ENCODE data around the gene UBE3D. TPM values are rescaled to one million over a fixed set of nuclear protein-coding genes. Genes with fewer than 3 reads are reported as not detected.

UBE3D gene
- total RNA-seq, 2 donors from 2014 or later, result 16.2 to 18.0 TPM

DNA sequence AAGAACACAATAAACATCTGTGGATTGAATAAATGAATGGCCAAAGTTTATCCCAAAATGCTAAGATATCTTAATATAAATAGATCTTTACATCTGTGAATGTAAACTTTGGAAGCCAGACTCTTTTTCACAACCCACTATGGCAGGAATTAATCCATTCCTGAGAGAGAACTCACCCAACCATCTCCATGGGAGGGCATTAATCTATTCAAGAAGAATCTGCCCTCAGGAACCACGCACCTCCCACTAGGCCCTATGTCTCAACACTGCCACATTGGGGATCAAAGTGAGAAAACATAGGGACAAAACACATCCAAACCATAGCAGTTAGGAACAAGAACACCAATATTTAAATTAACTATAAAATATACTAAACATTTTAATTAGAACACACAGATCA is 3.4 kb downstream of the UBE3D start:
- H3K4me1 ChIP-seq (ENCODE audit: control insufficient read depth, insufficient read depth, low read length), result no peaks in the 10 kb centered on the region
- H3K9me3 ChIP-seq (ENCODE audit: control insufficient read depth, low read length), result no peaks in the 10 kb centered on the region
- H3K36me3 ChIP-seq (ENCODE audit: control insufficient read depth, insufficient read depth, low read length), result peaks cover 4% of the 10 kb centered on the region
- no peaks in the 10 kb centered on the region for H3K27me3 ChIP-seq (ENCODE audit: control insufficient read depth, insufficient read depth, low read length, poor library complexity, severe bottlenecking)
- no peaks in the 10 kb centered on the region for H3K9me3 Mint-ChIP-seq
- H3K4me1 Mint-ChIP-seq, result peaks cover 21% of the 10 kb centered on the region
- H3K27ac Mint-ChIP-seq, result no peak overlapping the region
- H3K9ac ChIP-seq (ENCODE audit: extremely low read depth, low read length, poor library complexity, severe bottlenecking), result no peak overlapping the region
- no peak for DNase-seq
- WGBS, 2 experiments (ENCODE audit: insufficient coverage in 1 of 2, insufficient read length in 1 of 2), result 80% methylated on average over 1 of the region's 1 CpG; no CpG with 5 or more reads in 1 of the 2 experiments
- H3K4me3 Mint-ChIP-seq, result no peak overlapping the region
- H3K36me3 Mint-ChIP-seq (ENCODE audit: low read depth), result peaks cover 23% of the 10 kb centered on the region
- TF ChIP-seq, protein P1, sequence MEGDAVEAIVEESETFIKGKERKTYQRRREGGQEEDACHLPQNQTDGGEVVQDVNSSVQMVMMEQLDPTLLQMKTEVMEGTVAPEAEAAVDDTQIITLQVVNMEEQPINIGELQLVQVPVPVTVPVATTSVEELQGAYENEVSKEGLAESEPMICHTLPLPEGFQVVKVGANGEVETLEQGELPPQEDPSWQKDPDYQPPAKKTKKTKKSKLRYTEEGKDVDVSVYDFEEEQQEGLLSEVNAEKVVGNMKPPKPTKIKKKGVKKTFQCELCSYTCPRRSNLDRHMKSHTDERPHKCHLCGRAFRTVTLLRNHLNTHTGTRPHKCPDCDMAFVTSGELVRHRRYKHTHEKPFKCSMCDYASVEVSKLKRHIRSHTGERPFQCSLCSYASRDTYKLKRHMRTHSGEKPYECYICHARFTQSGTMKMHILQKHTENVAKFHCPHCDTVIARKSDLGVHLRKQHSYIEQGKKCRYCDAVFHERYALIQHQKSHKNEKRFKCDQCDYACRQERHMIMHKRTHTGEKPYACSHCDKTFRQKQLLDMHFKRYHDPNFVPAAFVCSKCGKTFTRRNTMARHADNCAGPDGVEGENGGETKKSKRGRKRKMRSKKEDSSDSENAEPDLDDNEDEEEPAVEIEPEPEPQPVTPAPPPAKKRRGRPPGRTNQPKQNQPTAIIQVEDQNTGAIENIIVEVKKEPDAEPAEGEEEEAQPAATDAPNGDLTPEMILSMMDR (conservative IDR thresholded peaks at IDR 0.05), result no peak
- no peaks in the 10 kb centered on the region for H3K27me3 Mint-ChIP-seq (ENCODE audit: insufficient read depth)
- no peak overlapping the region for H3K27ac ChIP-seq (ENCODE audit: low read depth, low read length)
- H3K4me3 ChIP-seq (ENCODE audit: low read length), result no peak overlapping the region

DNA sequence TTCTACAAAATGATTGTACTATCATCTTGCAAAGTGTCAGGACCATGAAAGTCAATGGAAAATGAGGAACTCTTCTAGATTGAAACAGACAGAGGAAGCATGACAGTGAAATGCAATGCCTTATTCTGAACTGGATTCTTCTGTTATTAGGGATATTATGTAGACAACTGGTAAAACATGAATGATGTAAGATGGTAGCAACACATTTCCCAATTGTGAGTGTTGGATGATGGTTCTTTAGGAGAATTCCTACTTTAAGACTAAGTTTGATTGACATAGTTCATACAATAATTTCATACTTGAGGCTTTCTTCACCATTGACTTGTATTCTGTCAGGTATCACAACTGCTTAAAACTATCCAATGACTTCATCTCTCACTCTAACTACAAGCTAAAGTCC is 4.5 kb downstream of the UBE3D start:
- no peaks in the 10 kb centered on the region for H3K4me1 ChIP-seq (ENCODE audit: control insufficient read depth, insufficient read depth, low read length)
- no peaks in the 10 kb centered on the region for H3K27me3 ChIP-seq (ENCODE audit: control insufficient read depth, insufficient read depth, low read length, poor library complexity, severe bottlenecking)
- H3K4me3 ChIP-seq (ENCODE audit: low read length), result no peak overlapping the region
- DNase-seq, result no peak
- Mint-ChIP-seq H3K27me3 (ENCODE audit: insufficient read depth) (no peaks in the 10 kb centered on the region), H3K27ac (no peak overlapping the region), H3K36me3 (ENCODE audit: low read depth) (peaks cover 30% of the 10 kb centered on the region), H3K4me3 (no peak overlapping the region), H3K4me1 (peaks cover 20% of the 10 kb centered on the region), H3K9me3 (no peaks in the 10 kb centered on the region)
- no peak overlapping the region for H3K9ac ChIP-seq (ENCODE audit: extremely low read depth, low read length, poor library complexity, severe bottlenecking)
- H3K36me3 ChIP-seq (ENCODE audit: control insufficient read depth, insufficient read depth, low read length), result peaks cover 13% of the 10 kb centered on the region
- TF ChIP-seq, protein P1 (conservative IDR thresholded peaks at IDR 0.05), result no peak
- no peaks in the 10 kb centered on the region for H3K9me3 ChIP-seq (ENCODE audit: control insufficient read depth, low read length)
- no peak overlapping the region for H3K27ac ChIP-seq (ENCODE audit: low read depth, low read length)

DNA sequence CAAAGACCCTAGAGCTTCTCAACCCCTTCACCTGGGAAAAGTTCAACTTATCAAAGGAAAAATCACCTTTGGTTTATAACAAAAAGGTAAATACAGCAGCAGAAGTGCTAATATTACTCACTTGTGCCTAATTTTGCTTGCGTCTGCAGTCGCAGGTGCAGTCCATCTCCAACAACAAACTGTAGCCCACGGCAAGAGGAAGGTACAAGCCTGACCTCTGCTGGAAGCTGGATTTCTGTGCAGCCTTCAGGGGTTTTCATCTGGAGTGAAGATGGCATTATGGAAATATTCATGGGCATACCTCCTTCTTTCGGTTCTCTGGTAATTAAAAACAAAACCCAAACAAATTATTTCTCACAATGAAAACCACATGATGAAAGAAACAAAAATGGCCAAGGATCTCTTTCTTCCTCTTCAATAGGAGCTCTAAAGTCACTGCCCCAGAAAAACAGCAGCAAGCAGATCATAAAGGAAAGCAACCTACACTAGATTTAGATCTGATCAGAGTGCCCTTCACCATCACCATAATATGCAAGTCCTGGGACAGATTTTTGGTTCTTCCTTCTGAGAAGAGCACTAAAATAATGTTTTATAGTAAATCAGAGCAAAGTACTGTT is 7.8 kb downstream of the UBE3D start:
- no peak overlapping the region for H3K4me3 Mint-ChIP-seq
- Histone ChIP-seq H3K9me3 (ENCODE audit: control insufficient read depth, low read length) (no peaks in the 10 kb centered on the region), H3K9ac (ENCODE audit: extremely low read depth, low read length, poor library complexity, severe bottlenecking) (no peak overlapping the region), H3K4me1 (ENCODE audit: control insufficient read depth, insufficient read depth, low read length) (no peaks in the 10 kb centered on the region), H3K36me3 (ENCODE audit: control insufficient read depth, insufficient read depth, low read length) (peaks cover 28% of the 10 kb centered on the region), H3K27ac (ENCODE audit: low read depth, low read length) (no peak overlapping the region), H3K4me3 (ENCODE audit: low read length) (no peak overlapping the region), H3K27me3 (ENCODE audit: control insufficient read depth, insufficient read depth, low read length, poor library complexity, severe bottlenecking) (no peaks in the 10 kb centered on the region)
- TF ChIP-seq, protein P1 (conservative IDR thresholded peaks at IDR 0.05), result peak; percentile 86
- WGBS, 2 experiments (ENCODE audit: insufficient coverage in 1 of 2, insufficient read length in 1 of 2), result 74% methylated on average over 4 of the region's 4 CpGs; no CpG with 5 or more reads in 1 of the 2 experiments
- H3K27ac Mint-ChIP-seq, result no peak overlapping the region
- DNase-seq, result peak; percentile 76
- no peaks in the 10 kb centered on the region for H3K27me3 Mint-ChIP-seq (ENCODE audit: insufficient read depth)
- H3K4me1 Mint-ChIP-seq, result peaks cover 4% of the 10 kb centered on the region
- no peaks in the 10 kb centered on the region for H3K9me3 Mint-ChIP-seq
- H3K36me3 Mint-ChIP-seq (ENCODE audit: low read depth), result peaks cover 36% of the 10 kb centered on the region
